CD4-positive, CD25-positive, alpha-beta regulatory T cell (primary cell): ENCODE data around the gene ITGB1BP1. TPM values are rescaled to one million over a fixed set of nuclear protein-coding genes. Genes with fewer than 3 reads are reported as not detected.
"Not testable (repeated sequence)": the region's sequence is repeated elsewhere in the genome, so short reads cannot be mapped to it uniquely, and the experiment has no call there.

Source experiments
- ATAC-seq, 2 donors: fragments of 150-1000 bp; cut with Tn5 transposase; one replicate each; pipeline ENCODE4 v1.10.0; 2021; ENCODE audit warnings: low read depth in 2 of 2, moderate number of reproducible peaks in 2 of 2, moderate library complexity in 1 of 2
- DNase-seq, 3 donors: peaks; one replicate each; pipeline versions ENCODE4 v3.0.0 to v3.0.0-alpha.2; 2012 to 2022; ENCODE audit warnings: mixed read lengths in 1 of 3
- H3K27ac ChIP-seq: one replicate; pipeline ENCODE4 v1.7.0; 2013; ENCODE audit warnings: mild to moderate bottlenecking, low read length; ENCODE audit not compliant: insufficient read depth, poor library complexity, severe bottlenecking
- H3K27me3 ChIP-seq: one replicate; pipeline ENCODE4 v1.7.0; 2013; ENCODE audit warnings: low read length; ENCODE audit not compliant: control insufficient read depth, insufficient read depth
- H3K36me3 ChIP-seq: one replicate; pipeline ENCODE4 v1.7.0; 2013; ENCODE audit warnings: mild to moderate bottlenecking, low read length, moderate library complexity; ENCODE audit not compliant: control insufficient read depth, insufficient read depth
- H3K4me1 ChIP-seq: 2 replicates; pipeline ENCODE4 v1.7.0; 2013; ENCODE audit warnings: mild to moderate bottlenecking, low read length; ENCODE audit not compliant: insufficient read depth, control insufficient read depth, poor library complexity, severe bottlenecking
- H3K4me3 ChIP-seq: one replicate; pipeline ENCODE4 v1.7.0; 2013; ENCODE audit warnings: low read depth, mild to moderate bottlenecking, low read length, moderate library complexity
- H3K9me3 ChIP-seq, 2 experiments: 1 replicate in 1 of 2; 2 replicates in 1 of 2; pipeline ENCODE4 v1.7.0; 2013; ENCODE audit warnings: low read length in 2 of 2, mild to moderate bottlenecking in 1 of 2, moderate library complexity in 1 of 2; ENCODE audit not compliant: control insufficient read depth in 2 of 2
- H3K27ac Mint-ChIP-seq, 3 donors: one replicate each; pipeline ENCODE4 v1.8.0; 2020 to 2022; ENCODE audit warnings: mild to moderate bottlenecking in 3 of 3, mixed read lengths in 3 of 3, moderate library complexity in 2 of 3
- H3K27me3 Mint-ChIP-seq: one replicate; pipeline ENCODE4 v1.8.0; 2022; ENCODE audit warnings: mild to moderate bottlenecking, mixed read lengths
- H3K36me3 Mint-ChIP-seq: one replicate; pipeline ENCODE4 v1.8.0; 2020; ENCODE audit warnings: mixed read lengths
- H3K4me1 Mint-ChIP-seq, 4 donors: one replicate each; pipeline ENCODE4 v1.8.0; 2020 to 2022; ENCODE audit warnings: mixed read lengths in 4 of 4, mild to moderate bottlenecking in 1 of 4
- H3K4me3 Mint-ChIP-seq, 4 donors: one replicate each; pipeline ENCODE4 v1.8.0; 2020 to 2022; ENCODE audit warnings: mild to moderate bottlenecking in 4 of 4, mixed read lengths in 4 of 4, moderate library complexity in 3 of 4
- H3K9me3 Mint-ChIP-seq, 7 donors: one replicate each; pipeline ENCODE4 v1.8.0; 2020 to 2022; ENCODE audit warnings: mixed read lengths in 7 of 7, mild to moderate bottlenecking in 3 of 7, moderate library complexity in 2 of 7
- polyA plus RNA-seq, 4 donors: library from polyadenylated mRNA; unstranded; fragments of 300-500 nt; fragmentation: Illumina TruSeq; gene quantifications; one replicate each; pipeline ENCODE4 v1.2.3, GENCODE V29; 2021
- total RNA-seq: library from RNA; stranded (reverse); gene quantifications from one replicate; pipeline ENCODE4 v1.2.3, GENCODE V29; 2022

Gene ITGB1BP1
- total and polyA plus RNA-seq, 5 donors from 2014 or later: 65.3 to 199 (median 166) TPM

DNA sequence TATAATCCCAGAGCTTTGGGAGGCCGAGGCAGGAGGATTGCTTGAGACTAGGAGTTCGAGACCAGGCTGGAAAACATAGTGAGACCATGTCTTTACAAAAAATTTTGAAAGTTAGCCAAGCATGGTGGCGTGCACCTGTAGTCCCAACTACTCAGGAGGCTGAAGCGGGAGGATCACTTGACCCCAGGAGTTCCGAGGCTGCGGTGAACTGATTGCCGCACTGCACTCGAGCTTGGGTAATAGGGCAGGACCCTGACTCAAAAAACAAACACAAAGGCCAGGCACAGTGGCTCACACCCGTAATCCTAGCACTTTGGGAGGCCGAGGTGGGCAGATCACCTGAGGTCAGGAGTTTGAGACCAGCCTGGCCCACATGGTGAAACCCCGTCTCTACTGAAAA is 25.1 kb downstream of the ITGB1BP1 start:
- not testable (repeated sequence) for H3K4me3 ChIP-seq, H3K4me3 Mint-ChIP-seq, H3K36me3 Mint-ChIP-seq, H3K27me3 ChIP-seq, H3K4me1 ChIP-seq, H3K27me3 Mint-ChIP-seq, H3K27ac ChIP-seq, H3K9me3 ChIP-seq, DNase-seq, ATAC-seq, H3K9me3 Mint-ChIP-seq, H3K36me3 ChIP-seq
- H3K4me1 Mint-ChIP-seq: peaks cover 0 to 10% (median 4%) of the 10 kb centered on the region in 4 donors
- peak overlapping the region in 1 of 3 donors; percentile 68 for H3K27ac Mint-ChIP-seq

DNA sequence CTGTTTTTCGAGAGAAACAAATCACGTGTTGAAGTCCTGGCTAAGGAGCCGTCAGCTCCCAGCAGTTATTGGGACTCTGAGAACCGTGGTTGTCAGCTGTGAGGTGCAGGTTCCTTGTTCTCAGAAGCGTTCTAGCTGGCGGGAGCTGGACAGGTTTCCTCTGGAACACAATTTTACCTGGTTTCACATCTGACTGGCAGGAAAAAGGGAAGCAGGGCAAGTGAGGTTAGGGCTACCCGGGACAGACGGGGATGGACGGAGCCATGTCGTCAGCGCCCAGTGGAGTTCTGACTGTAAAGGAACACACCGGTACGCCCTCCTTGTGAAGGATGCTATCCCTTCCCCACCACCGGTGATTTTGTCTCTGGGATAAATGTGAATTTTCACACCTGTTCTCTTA is 26.1 kb downstream of the ITGB1BP1 start:
- Histone ChIP-seq H3K9me3 (no peaks in the 10 kb centered on the region), H3K36me3 (no peaks in the 10 kb centered on the region), H3K27ac (no peak overlapping the region), H3K4me1 (no peaks in the 10 kb centered on the region), H3K4me3 (no peak overlapping the region), H3K27me3 (no peaks in the 10 kb centered on the region)
- peaks cover 8% of the 10 kb centered on the region for H3K27me3 Mint-ChIP-seq
- no peak overlapping the region for H3K27ac Mint-ChIP-seq
- H3K4me3 Mint-ChIP-seq: no peak overlapping the region
- ATAC-seq (no peak), DNase-seq (no peak)
- H3K36me3 Mint-ChIP-seq: no peaks in the 10 kb centered on the region
- peaks cover 0 to 10% (median 4%) of the 10 kb centered on the region in 4 donors for H3K4me1 Mint-ChIP-seq
- no peaks in the 10 kb centered on the region for H3K9me3 Mint-ChIP-seq

DNA sequence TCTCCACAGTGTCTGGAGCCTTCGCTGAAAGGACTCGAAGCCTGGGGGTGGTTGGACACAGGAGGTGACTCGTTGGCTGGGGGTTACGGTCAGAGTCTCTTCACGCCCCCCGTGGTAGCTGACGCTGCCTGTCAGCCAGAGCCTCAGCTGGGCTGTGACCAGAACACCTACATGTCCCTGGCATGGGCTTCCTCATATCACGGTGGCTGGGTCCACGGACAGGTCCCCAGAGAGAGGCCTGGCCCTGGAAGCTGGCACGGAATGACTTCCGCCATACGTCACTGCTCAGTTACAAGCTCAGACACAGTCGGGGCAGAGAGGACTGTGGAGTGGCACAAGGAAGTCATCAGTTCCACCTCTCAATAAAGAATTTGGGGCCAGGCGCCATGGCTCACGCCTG is 28.5 kb downstream of the ITGB1BP1 start:
- Mint-ChIP-seq H3K27ac (no peak overlapping the region), H3K4me1 (peaks cover 0 to 5% (median 0%) of the 10 kb centered on the region in 4 donors), H3K27me3 (peaks cover 4% of the 10 kb centered on the region), H3K4me3 (no peak overlapping the region), H3K9me3 (peaks cover 0 to 2% (median 0%) of the 10 kb centered on the region in 7 donors), H3K36me3 (no peaks in the 10 kb centered on the region)
- no peak overlapping the region for H3K27ac ChIP-seq
- H3K36me3 ChIP-seq: no peaks in the 10 kb centered on the region
- no peaks in the 10 kb centered on the region for H3K4me1 ChIP-seq
- DNase-seq (no peak), ATAC-seq (no peak)
- H3K27me3 ChIP-seq: no peaks in the 10 kb centered on the region
- H3K4me3 ChIP-seq: no peak overlapping the region
- H3K9me3 ChIP-seq: no peaks in the 10 kb centered on the region

DNA sequence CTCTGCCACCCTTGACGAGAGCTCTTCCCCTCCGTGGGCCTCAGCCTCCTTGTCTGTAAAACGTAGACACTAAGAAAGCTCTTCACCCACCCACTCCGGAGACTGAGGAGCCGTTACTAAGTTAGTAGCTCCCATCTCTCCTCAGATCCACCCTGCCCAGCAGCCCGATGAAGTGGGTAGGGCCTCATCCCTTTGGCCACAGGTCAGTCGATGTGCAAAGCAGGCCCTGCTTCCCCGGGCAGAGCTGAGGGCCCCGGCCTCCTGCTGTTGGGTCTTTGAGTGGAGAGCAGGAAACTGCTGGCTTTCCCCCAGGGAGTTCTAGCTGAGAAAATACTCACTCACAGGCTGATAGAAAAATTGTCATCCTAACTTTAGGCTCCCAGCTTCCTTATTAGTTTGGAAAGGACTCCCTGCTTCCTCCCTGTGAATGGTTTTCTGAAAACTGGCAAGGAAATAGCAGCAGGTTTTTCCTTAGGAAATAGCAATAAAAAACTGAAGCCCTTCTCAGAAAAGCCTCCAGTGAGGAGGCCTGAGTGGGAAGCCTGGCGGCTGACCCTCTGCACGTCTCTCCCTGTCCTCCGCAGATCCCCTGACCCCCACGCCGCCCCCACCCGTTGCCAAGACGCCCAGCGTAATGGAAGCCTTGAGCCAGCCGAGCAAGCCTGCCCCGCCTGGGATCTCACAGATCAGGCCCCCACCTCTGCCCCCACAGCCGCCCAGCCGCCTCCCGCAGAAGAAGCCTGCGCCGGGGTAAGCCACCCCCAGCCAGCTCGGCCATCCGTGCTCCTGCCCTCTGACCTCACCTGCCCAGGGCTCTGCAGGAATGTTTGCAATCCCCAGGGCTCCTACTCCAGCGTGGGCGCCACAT is 30.2 kb downstream of the ITGB1BP1 start:
- Mint-ChIP-seq H3K9me3 (peaks cover 0 to 2% (median 0%) of the 10 kb centered on the region in 7 donors), H3K36me3 (no peaks in the 10 kb centered on the region), H3K4me1 (peaks cover 0 to 5% (median 0%) of the 10 kb centered on the region in 4 donors), H3K27me3 (peaks cover 4% of the 10 kb centered on the region), H3K4me3 (no peak overlapping the region), H3K27ac (no peak overlapping the region)
- H3K27ac ChIP-seq: no peak overlapping the region
- H3K36me3 ChIP-seq: no peaks in the 10 kb centered on the region
- no peak for ATAC-seq
- no peak for DNase-seq
- H3K4me1 ChIP-seq: no peaks in the 10 kb centered on the region
- no peaks in the 10 kb centered on the region for H3K27me3 ChIP-seq
- H3K4me3 ChIP-seq: no peak overlapping the region
- no peaks in the 10 kb centered on the region for H3K9me3 ChIP-seq

DNA sequence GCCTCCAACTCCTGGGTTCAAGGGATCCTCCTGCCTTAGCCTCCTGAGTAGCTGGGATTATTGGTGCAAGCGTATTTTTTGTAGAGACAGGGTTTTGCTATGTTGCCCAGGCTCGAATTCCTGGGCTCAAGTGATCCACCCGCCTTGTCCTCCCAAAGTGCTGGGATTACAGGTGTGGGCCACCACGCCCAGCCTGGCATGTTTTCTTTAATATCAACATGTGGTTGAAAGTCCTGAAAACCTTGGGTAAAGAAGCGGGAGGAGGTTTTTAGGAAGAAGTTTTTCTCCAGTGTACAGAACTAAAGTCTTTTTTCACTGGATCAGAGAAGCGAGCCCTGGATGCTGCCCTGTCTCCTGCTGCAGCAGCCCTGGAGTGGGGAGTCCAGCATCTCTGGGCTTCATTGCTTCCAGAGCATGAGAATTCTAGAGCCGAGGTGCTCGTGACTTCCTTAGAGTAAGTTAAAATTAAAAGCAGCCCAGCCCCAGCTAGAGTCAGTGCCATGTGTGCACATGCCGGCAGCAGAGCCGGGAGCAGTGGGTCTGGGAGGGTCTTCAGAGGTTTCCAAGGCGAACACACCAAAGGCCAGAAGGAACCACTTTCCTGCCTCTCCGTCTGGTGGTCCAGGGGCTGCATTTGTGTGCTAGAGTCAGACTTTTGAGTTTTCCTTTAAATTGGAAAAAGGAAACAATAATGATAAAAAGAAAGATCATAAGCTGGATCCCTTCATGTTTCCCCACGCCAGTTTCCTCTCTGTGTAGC is 31.2 kb downstream of the ITGB1BP1 start:
- H3K4me1 Mint-ChIP-seq: peaks cover 0 to 5% (median 0%) of the 10 kb centered on the region in 4 donors
- DNase-seq (no peak), ATAC-seq (no peak)
- H3K4me3 ChIP-seq: no peak overlapping the region
- no peak overlapping the region for H3K27ac ChIP-seq
- no peak overlapping the region for H3K4me3 Mint-ChIP-seq
- no peaks in the 10 kb centered on the region for H3K9me3 ChIP-seq
- H3K4me1 ChIP-seq: no peaks in the 10 kb centered on the region
- H3K27ac Mint-ChIP-seq: no peak overlapping the region
- no peaks in the 10 kb centered on the region for H3K27me3 ChIP-seq
- no peaks in the 10 kb centered on the region for H3K36me3 Mint-ChIP-seq
- H3K27me3 Mint-ChIP-seq: peaks cover 4% of the 10 kb centered on the region
- H3K9me3 Mint-ChIP-seq: peaks cover 0 to 2% (median 0%) of the 10 kb centered on the region in 7 donors
- no peaks in the 10 kb centered on the region for H3K36me3 ChIP-seq

DNA sequence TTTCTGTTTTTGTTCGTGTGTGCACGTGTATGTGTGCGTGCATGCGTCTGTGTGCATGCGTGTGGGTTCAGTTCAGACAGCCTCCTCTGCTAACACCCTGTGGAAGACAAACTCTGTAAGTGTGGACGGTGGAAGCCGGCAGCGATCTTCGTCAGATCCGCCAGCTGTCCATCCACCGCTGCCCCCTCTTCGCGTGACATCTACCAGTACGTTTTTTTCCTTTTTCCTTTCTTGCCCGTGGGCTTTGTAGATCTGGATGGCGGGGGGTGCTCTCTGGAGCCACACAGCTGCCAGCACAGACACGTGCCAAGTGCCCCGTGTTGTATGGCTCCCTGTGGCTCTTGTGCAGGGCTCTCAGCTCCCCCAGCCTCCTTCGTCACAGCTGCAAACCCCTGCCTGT is 32.3 kb downstream of the ITGB1BP1 start:
- Histone ChIP-seq H3K27me3 (no peaks in the 10 kb centered on the region), H3K27ac (no peak overlapping the region), H3K4me1 (no peaks in the 10 kb centered on the region), H3K36me3 (no peaks in the 10 kb centered on the region), H3K4me3 (no peak overlapping the region), H3K9me3 (no peaks in the 10 kb centered on the region)
- H3K27me3 Mint-ChIP-seq: peaks cover 4% of the 10 kb centered on the region
- DNase-seq (no peak), ATAC-seq (no peak)
- peaks cover 0 to 2% (median 0%) of the 10 kb centered on the region in 7 donors for H3K9me3 Mint-ChIP-seq
- H3K36me3 Mint-ChIP-seq: no peaks in the 10 kb centered on the region
- H3K4me3 Mint-ChIP-seq: no peak overlapping the region
- no peak overlapping the region for H3K27ac Mint-ChIP-seq
- H3K4me1 Mint-ChIP-seq: peaks cover 0 to 5% (median 0%) of the 10 kb centered on the region in 4 donors

DNA sequence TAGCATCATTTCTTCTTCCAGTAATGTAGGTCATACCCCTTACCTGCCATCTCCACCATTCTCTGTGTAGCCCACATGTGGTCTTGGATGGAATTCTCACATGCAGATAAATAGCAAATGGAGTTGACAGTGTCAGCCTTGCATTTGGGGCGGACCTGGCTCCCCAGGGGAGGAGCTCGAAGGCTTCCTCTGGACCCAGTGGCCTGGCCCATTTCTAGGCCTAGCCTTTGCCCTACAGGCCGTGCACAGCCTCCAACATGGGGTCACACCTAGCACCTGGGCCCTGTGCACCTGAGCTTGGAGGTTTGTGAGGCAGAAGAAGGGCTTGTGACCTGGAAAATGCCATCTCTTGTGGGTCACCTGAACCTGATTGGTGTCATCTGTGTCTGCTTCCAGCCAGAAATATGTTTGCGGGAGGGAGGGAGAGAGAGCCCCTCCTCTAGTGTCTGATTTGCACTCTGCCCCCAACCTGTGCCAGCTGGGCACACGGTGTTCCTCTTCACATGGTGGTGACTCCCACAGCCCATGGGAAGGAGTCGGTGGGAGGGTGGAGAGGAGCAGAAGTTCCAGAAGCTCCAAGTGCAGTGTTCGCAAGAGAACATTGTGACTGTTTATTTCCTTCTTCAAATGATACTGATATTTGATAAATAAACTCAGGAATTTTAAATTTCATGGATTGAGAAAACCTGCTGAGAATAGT is 33.0 kb downstream of the ITGB1BP1 start:
- no peak overlapping the region for H3K4me3 Mint-ChIP-seq
- no peaks in the 10 kb centered on the region for H3K9me3 ChIP-seq
- H3K4me1 ChIP-seq: no peaks in the 10 kb centered on the region
- no peaks in the 10 kb centered on the region for H3K27me3 ChIP-seq
- no peak overlapping the region for H3K27ac Mint-ChIP-seq
- ATAC-seq (no peak), DNase-seq (no peak)
- peaks cover 0 to 2% (median 0%) of the 10 kb centered on the region in 7 donors for H3K9me3 Mint-ChIP-seq
- H3K4me1 Mint-ChIP-seq: peaks cover 0 to 5% (median 0%) of the 10 kb centered on the region in 4 donors
- peaks cover 4% of the 10 kb centered on the region for H3K27me3 Mint-ChIP-seq
- H3K36me3 Mint-ChIP-seq: no peaks in the 10 kb centered on the region
- H3K36me3 ChIP-seq: no peaks in the 10 kb centered on the region
- H3K4me3 ChIP-seq: no peak overlapping the region
- no peak overlapping the region for H3K27ac ChIP-seq
